A673 (cell line): ENCODE measurements around the gene CELSR3. TPM values are rescaled to one million over a fixed set of nuclear protein-coding genes. Genes with fewer than 3 reads are reported as not detected.

ENCODE experiments used
- BruUV-seq: library from RNA; stranded (reverse); fragments of 400-500 nt; replicated peaks from 2 replicates; lab custom pipeline; 2021; lab: Mats Ljungman, UMichigan
- CTCF ChIA-PET: fragments of 300-600 bp; sonication (Branson Sonifier 250); formaldehyde crosslinking; loops from one replicate; lab custom pipeline; 2022; ENCODE audit warnings: antibody characterized with exemption; lab: Charles Lee
- POLR2A ChIA-PET: fragments of 300-600 bp; sonication (Branson Sonifier 250); formaldehyde crosslinking; loops from one replicate; lab custom pipeline; 2022; ENCODE audit warnings: antibody characterized with exemption; ENCODE audit not compliant: low non-redundant PET; lab: Charles Lee
- DNase-seq: peaks from one replicate; pipeline ENCODE4 v3.0.0-alpha.2; 2015; ENCODE audit warnings: low spot score
- H3K27ac ChIP-seq: fragments of 200-600 bp; sonication (generic); 2 replicates; pipeline ENCODE4 v1.5.1; 2016; ENCODE audit warnings: mixed run types, low read depth, mild to moderate bottlenecking, mixed read lengths, antibody characterized with exemption, low read length; ENCODE audit not compliant: poor library complexity, severe bottlenecking
- H3K27me3 ChIP-seq: fragments of 200-600 bp; sonication (generic); replicated peaks from 2 replicates; pipeline ENCODE4 v1.6.1; 2017; ENCODE audit warnings: mixed run types, low read depth, mild to moderate bottlenecking, mixed read lengths, antibody characterized with exemption, low read length; ENCODE audit not compliant: insufficient read depth, poor library complexity
- H3K36me3 ChIP-seq: fragments of 200-600 bp; sonication (generic); 2 replicates; pipeline ENCODE4 v1.6.1; 2016; ENCODE audit warnings: mixed run types, mild to moderate bottlenecking, mixed read lengths, antibody characterized with exemption, low read length; ENCODE audit not compliant: insufficient read depth, poor library complexity, severe bottlenecking
- H3K4me1 ChIP-seq: fragments of 200-600 bp; sonication (generic); 2 replicates; pipeline ENCODE4 v1.6.1; 2017; ENCODE audit warnings: mixed run types, mild to moderate bottlenecking, mixed read lengths, antibody characterized with exemption, low read length; ENCODE audit not compliant: insufficient read depth, poor library complexity, severe bottlenecking
- H3K4me3 ChIP-seq: fragments of 200-600 bp; sonication (generic); 2 replicates; pipeline ENCODE4 v1.5.1; 2016; ENCODE audit warnings: low read depth, mixed run types, mild to moderate bottlenecking, mixed read lengths, low read length; ENCODE audit not compliant: poor library complexity, severe bottlenecking
- H3K9me3 ChIP-seq: fragments of 200-600 bp; sonication (generic); 2 replicates; pipeline ENCODE4 v1.6.1; 2016; ENCODE audit warnings: mixed run types, low read depth, mild to moderate bottlenecking, mixed read lengths, antibody characterized with exemption, low read length; ENCODE audit not compliant: poor library complexity, severe bottlenecking
- EZH2 ChIP-seq: fragments of 200-600 bp; sonication (generic); IDR thresholded peaks from 2 replicates; pipeline ENCODE4 v1.6.1; 2017; ENCODE audit warnings: borderline replicate concordance, low read depth, mild to moderate bottlenecking, mixed read lengths, antibody characterized with exemption, low read length; ENCODE audit not compliant: poor library complexity, severe bottlenecking
- intact Hi-C: fragments of 100-400 bp; cut with micrococcal nuclease; formaldehyde crosslinking; loops from one replicate; pipeline ENCODE4 v1.10.0; 2022; ENCODE audit not compliant: unreplicated experiment
- total RNA-seq: library from RNA; stranded (reverse); gene quantifications from 2 replicates; pipeline ENCODE4 v1.2.3, GENCODE V29; 2021
- TF ChIP-seq, protein P1 (sequence below): fragments of 300-800, 200-600 bp; sonication (generic); conservative IDR thresholded peaks from 2 replicates; pipeline ENCODE4 v1.5.1; 2017; ENCODE audit warnings: low read depth, mild to moderate bottlenecking, antibody characterized with exemption, low read length, moderate library complexity, mixed read lengths

The CELSR3 gene
- total RNA-seq, 1 experiment from 2014 or later = 1.2 TPM

DNA sequence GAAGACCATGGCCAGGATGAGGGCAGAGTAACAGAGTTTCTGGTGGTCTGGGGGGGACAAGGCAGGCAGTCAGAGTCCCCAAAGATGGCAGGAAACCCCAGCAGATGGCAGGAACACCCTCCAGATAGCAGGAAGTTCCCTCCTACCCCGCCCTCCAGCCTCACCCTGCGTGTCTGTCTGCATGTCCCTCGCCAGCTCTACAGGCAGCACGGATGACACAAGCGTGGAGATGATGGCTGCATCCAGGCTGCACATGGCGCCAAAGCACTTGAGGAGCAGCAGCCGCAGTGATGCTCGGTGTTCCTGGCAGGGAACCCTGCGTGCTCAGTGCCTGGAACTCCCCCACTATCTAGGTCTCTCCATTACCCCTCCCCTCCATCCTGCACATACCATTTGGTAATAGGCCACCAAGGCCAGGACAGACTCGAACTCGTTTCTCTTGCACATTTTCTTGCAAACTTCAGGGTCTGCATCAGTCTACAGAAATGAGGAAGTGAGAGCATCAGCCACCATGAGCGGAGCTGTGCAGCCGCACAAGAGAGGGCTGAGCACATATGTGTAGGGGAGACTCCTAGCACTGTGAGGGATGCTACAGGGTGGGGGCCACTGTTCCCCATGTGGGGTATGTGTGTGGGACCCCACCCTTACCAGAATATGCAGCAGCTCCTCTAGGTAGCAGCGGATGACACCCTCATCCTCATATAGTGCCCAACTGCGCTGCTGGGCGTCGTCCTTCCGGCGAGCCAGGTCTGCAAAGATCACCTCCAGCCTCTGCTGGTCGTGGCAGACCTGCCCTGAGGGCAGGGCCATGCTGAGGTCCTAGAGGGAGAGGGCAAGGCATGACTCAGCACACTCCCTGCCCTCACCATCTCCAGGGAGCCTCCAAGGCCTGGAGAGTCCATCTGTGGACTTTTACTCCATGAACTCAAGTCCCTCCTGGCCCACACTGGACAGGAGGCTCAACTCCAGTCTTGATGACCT lies 17.0 kb upstream of the CELSR3 start:
- DNase-seq = no peak
- Histone ChIP-seq H3K4me1 (peaks cover 14% of the 10 kb centered on the region), H3K36me3 (peaks cover 3% of the 10 kb centered on the region), H3K4me3 (no peak overlapping the region), H3K9me3 (no peaks in the 10 kb centered on the region), H3K27ac (no peak overlapping the region), H3K27me3 (no peaks in the 10 kb centered on the region)
- ChIA-PET POLR2A (no interaction called here), CTCF (interaction anchor here (0.5 kb wide), 1 partner anchor 369 kb away, joined by 7 read pairs; no protein-coding TSS in a partner anchor)
- no TSS peak for BruUV-seq
- intact Hi-C loops = no loop called here
- TF ChIP-seq EZH2 = no peak
- TF ChIP-seq, protein P1, sequence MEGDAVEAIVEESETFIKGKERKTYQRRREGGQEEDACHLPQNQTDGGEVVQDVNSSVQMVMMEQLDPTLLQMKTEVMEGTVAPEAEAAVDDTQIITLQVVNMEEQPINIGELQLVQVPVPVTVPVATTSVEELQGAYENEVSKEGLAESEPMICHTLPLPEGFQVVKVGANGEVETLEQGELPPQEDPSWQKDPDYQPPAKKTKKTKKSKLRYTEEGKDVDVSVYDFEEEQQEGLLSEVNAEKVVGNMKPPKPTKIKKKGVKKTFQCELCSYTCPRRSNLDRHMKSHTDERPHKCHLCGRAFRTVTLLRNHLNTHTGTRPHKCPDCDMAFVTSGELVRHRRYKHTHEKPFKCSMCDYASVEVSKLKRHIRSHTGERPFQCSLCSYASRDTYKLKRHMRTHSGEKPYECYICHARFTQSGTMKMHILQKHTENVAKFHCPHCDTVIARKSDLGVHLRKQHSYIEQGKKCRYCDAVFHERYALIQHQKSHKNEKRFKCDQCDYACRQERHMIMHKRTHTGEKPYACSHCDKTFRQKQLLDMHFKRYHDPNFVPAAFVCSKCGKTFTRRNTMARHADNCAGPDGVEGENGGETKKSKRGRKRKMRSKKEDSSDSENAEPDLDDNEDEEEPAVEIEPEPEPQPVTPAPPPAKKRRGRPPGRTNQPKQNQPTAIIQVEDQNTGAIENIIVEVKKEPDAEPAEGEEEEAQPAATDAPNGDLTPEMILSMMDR = no peak

DNA sequence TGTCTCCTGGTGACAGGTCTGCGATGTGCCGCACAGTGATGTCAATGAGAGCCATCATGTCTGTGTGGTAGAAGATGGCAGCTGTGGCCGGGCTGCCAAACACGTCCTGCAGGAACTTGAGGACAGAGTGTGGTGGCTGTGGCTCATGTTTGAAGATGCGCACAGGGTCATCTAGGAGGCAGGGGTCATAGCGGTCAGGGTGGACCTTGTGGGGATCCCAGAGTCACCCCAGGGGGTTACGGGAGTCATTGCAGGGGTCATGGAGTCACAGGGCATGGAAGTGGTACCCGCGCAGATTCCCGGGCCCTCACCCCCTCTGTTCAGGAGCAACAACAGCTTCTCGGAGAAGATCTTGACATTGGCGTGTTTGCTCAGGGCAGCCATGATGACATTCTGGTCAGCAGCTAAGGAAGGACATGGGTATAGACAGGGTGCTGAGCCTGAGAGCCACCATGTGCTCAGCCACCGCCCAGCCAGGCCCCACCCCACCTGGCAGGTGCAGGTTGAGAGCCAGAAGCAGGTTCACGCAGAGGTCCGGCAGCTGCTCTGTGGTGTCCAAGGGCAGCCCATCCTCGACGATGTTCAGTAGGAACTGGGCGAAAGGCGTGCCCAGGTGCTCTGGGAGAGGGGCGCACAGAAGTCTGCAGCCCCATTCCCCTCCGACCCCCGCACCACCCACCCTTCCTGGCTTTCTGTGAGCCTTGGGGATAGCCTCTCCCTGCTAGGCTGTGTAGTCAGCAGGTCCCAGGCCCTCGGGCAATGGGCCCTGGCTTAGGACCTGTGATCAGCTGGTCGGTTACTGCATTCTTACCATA lies 16.1 kb upstream of the CELSR3 start:
- no peak overlapping the region for H3K4me3 ChIP-seq
- ChIA-PET CTCF (no interaction called here), POLR2A (no interaction called here)
- no TSS peak for BruUV-seq
- DNase-seq = no peak
- intact Hi-C loops = no loop called here
- H3K36me3 ChIP-seq = peaks cover 3% of the 10 kb centered on the region
- H3K4me1 ChIP-seq = peaks cover 8% of the 10 kb centered on the region
- no peak overlapping the region for H3K27ac ChIP-seq
- TF ChIP-seq, protein P1 = no peak
- no peak for TF ChIP-seq EZH2
- H3K27me3 ChIP-seq = no peaks in the 10 kb centered on the region
- H3K9me3 ChIP-seq = no peaks in the 10 kb centered on the region

DNA sequence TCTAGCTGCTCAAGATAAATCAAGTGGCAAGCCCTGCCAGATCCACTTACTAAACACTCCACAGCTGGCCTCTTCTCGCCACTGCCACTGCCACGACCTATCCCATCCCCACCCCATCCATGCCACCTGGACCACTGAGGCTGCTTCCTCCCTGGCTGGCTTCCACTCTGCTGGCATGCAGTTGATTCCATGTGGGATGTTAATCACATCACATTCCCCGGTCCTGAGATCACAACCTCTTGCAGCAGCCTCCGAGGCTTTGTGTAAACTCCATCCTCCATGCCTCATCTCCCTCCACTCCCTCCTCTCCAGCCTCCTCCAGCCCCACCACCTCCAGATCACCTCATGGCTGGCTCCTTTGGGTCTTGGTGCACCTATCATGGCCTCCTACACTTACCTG lies 15.4 kb upstream of the CELSR3 start:
- DNase-seq = no peak
- Histone ChIP-seq H3K36me3 (peaks cover 3% of the 10 kb centered on the region), H3K4me1 (peaks cover under 1% of the 10 kb centered on the region), H3K27ac (no peak overlapping the region), H3K4me3 (no peak overlapping the region), H3K9me3 (no peaks in the 10 kb centered on the region), H3K27me3 (no peaks in the 10 kb centered on the region)
- no TSS peak for BruUV-seq
- CTCF ChIA-PET = no interaction called here
- intact Hi-C loops = no loop called here
- TF ChIP-seq, protein P1 = no peak
- TF ChIP-seq EZH2 = no peak
- POLR2A ChIA-PET = no interaction called here
